ENCODE results near the gene CAMK4. TPM values are rescaled to one million over a fixed set of nuclear protein-coding genes. Genes with fewer than 3 reads are reported as not detected.

The CAMK4 gene
- total and polyA plus RNA-seq, 2 experiments from 2014 or later = 4.2 to 7.3 TPM

- Histone ChIP-seq H3K9me2 (ENCODE audit: insufficient read depth) (no peaks in the 10 kb centered on the region), H3K4me3 (no peak overlapping the region), H3K4me1 (ENCODE audit: insufficient read depth) (no peaks in the 10 kb centered on the region), H2AFZ (no peak overlapping the region), H3K27ac (ENCODE audit: low read depth) (no peak overlapping the region), H3K36me3 (ENCODE audit: insufficient read depth) (no peaks in the 10 kb centered on the region), H3K27me3 (ENCODE audit: insufficient read depth) (no peaks in the 10 kb centered on the region), H3K79me2 (replicated peaks; ENCODE audit: insufficient read depth) (no peaks in the 10 kb centered on the region), H3K4me2 (no peak overlapping the region), H3F3A (replicated peaks; ENCODE audit: low read depth) (no peaks in the 10 kb centered on the region), H4K20me1 (replicated peaks; ENCODE audit: insufficient read depth) (0 out of 2 replicates have a peak, but pooled peaks cover 3% of the 10 kb centered on the region)
- no peak overlapping the region for H3K4me3 Mint-ChIP-seq
- no peak overlapping the region for H3K27ac Mint-ChIP-seq
- ATAC-seq = no peak
- peaks cover 6% of the 10 kb centered on the region for H3K9me3 Mint-ChIP-seq
- DNase-seq (ENCODE audit: low spot score) = no peak
- H3K4me1 Mint-ChIP-seq = no peaks in the 10 kb centered on the region; the same call in 2 of the 3 replicates
- peaks cover 6% of the 10 kb centered on the region; the same call in 2 of the 3 replicates for H3K36me3 Mint-ChIP-seq (ENCODE audit: low read depth)
- TF ChIP-seq EZH2 (IDR thresholded peaks at IDR 0.05; ENCODE audit: low read depth, unreplicated experiment) (no peak), STAT1 (IDR thresholded peaks at IDR 0.05; ENCODE audit: unreplicated experiment) (no peak), ZNF331 (CRISPR knock-in tag; IDR thresholded peaks at IDR 0.05; ENCODE audit: low read depth) (no peak), NANOG (IDR thresholded peaks at IDR 0.05; ENCODE audit: borderline replicate concordance) (no peak), REST (IDR thresholded peaks at IDR 0.05; ENCODE audit: unreplicated experiment) (no peak), CREB1 (CRISPR knock-in tag; IDR thresholded peaks at IDR 0.05; ENCODE audit: low read depth) (no peak), POLR2AphosphoS5 (IDR thresholded peaks at IDR 0.05; ENCODE audit: low read depth) (no peak), ZNF114 (CRISPR knock-in tag; IDR thresholded peaks at IDR 0.05) (no peak), CTCF (conservative IDR thresholded peaks at IDR 0.05; ENCODE audit: low read depth in 2 of 2) (no peak), ZNF462 (CRISPR knock-in tag; IDR thresholded peaks at IDR 0.05) (no peak), JUNB (IDR thresholded peaks at IDR 0.05; ENCODE audit: unreplicated experiment) (no peak)
- TF ChIP-seq, protein P1, sequence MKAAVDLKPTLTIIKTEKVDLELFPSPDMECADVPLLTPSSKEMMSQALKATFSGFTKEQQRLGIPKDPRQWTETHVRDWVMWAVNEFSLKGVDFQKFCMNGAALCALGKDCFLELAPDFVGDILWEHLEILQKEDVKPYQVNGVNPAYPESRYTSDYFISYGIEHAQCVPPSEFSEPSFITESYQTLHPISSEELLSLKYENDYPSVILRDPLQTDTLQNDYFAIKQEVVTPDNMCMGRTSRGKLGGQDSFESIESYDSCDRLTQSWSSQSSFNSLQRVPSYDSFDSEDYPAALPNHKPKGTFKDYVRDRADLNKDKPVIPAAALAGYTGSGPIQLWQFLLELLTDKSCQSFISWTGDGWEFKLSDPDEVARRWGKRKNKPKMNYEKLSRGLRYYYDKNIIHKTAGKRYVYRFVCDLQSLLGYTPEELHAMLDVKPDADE (IDR thresholded peaks at IDR 0.05) = no peak
- no peaks in the 10 kb centered on the region for H3K27me3 Mint-ChIP-seq (ENCODE audit: insufficient read depth, low read depth, poor library complexity)
These were observed 190.9 kb downstream of the CAMK4 start for GRCh38 chr5:111415053-111415452.
